NCI-H345 treated with DMSO at 0.1 percent for 48 hours (cell line): ENCODE measurements around the gene EREG.

ENCODE experiments used
- DNase-seq: peaks from one replicate; lab custom pipeline; 2025; ENCODE audit not compliant: unreplicated experiment; lab: John Stamatoyannopoulos, UW

EREG gene

DNA sequence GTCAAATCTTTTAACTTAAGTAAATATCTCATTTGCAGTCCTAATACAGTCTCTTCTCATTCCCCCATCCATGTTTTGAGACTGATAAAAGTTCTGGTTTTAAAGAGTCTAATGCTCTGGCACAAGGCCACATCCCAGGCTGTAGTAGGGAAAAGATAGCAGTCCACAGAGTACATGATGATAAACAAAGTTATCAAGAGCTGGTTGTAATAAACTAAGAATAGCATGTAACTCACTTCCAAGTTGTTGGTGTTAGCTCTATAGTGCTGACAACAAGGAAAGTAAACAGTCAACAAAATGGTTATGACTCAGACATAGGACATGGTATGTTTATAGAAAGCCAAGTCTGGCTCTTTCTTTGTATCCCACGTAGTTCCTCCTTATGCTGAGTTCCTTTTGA is 58.2 kb downstream of the EREG start:
- no peak for DNase-seq

DNA sequence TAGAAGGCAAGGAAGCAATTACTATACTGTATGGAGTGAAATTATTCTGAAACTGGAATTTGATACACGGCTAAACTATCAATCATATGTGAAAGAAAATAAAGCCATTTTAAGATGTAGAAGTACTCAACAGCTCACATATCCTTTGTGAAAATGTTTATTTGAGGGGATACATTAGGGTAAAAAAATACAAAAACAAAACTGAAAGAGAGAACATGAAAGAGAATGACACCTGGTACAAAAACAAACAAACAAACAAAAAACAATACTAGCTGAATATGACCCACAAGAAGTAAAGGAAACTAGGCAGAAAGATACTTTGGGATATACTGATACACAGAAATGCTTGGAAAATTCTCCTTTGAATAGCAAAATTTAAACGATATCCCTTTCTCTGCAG is 59.2 kb downstream of the EREG start:
- DNase-seq: no peak

DNA sequence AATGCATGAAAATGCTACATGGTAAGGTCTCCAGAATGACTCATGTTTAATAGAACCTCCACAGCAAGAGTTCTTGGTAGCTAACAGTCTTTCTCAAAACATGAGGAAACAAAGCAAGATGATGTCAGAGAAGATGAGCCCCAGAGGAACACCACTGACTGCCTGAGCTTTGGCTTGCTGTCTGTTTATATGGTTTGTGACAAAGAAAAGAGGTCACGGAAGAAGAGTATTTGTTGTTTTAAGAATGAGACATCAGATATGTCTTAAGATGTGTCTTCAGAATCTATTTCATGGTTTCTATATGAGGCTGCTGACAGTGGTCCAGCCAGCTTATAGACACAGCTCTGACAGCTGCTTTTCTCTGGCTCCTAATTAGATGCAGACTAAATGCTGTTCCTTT is 61.2 kb downstream of the EREG start:
- DNase-seq: no peak

DNA sequence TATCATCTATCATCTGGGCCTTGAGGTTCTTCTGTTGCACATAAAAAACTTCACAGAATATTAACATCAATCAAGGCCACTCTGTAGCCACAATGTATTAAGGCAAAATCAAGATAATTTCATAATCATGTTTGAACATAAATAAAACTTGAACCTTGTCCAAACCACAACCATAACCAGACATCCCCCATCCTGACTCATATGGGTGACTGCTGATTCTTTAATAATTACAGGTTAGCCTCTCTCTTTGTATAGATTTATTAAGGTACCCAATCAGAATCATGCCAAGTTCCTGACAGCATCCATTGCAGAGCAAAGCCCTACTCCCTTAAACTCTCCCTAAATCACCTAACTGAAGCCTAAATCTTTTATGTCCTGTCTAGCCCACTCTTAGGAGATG is 63.3 kb downstream of the EREG start:
- DNase-seq: no peak

DNA sequence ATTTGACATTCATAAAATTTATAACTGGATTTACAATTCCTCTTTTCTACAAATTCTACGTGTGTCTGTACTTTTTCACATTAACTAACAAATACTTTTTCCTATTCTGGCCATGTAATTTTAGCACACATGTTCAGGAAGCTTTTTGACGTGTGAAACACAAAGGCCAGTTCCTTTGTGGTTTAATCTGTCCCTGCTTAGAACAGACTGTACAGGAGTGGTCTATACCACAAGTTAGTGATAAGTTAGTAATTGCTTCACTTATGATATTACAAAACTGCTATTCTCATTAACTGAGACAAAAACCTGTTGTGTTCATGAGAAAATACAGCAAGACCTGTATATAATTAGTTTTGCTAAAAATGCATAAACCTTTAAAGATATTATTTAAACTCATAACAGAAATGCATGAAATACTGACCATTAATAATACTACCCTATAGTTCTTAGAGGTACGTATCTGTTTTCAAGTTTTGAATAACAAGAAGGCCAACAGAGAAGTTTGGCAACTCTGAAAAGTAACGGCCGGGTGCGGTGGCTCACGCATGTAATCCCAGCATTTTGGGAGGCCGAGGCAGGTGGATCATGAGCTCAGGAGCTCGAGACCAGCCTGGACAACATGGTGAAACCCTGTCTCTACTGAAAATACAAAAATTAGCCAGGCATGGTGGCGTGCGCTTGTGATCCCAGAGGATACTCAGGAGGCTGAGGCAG is 66.3 kb downstream of the EREG start:
- no peak for DNase-seq

DNA sequence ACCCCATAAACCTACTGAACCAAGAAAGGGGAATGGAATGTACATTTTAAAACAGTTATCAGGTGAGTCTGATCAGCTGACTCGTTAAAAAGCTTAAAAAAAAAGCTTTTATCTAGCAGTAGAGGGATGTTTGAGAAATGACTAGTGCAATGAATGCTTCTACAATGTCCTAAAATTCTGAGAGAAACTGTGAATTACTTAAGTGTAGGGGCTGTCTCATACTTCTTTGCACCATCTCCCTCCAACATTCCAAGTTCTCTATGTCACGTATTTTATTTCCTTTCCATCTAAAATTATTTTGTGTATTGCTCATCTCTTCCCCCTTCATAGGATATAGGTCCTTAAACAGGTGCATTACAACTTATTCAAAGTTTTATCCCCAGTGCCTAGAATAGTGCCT is 68.1 kb downstream of the EREG start:
- DNase-seq: no peak

DNA sequence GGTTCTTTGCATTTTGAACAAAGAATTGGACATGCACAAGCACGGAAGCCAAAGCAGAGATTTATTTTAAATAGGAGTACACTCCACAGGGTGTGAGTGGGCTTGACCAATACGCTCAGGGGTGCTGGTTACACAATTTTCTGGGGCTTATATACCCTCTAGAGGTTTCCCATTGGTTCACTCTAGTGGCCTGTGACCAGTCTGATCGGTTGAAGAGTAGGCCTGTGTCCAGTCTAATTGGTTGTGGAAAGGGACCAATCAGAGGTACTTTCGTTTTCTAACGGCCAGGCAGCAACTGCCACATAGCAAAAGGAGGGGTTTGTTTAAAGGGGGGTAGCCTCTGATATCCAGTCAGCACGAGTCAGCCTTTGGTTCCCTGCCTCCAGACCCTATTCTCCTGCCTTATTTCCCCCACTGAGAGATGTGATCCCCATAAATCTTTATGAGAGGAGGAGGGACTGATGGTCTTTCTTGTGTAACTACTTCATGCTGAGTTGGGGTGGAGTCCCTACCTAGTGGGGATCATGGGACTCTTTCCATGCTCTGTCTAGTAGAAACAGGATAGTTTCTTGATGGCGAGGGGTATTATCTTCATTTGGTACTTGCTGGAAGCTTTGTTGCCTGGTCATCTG is 68.7 kb downstream of the EREG start:
- DNase-seq: no peak

DNA sequence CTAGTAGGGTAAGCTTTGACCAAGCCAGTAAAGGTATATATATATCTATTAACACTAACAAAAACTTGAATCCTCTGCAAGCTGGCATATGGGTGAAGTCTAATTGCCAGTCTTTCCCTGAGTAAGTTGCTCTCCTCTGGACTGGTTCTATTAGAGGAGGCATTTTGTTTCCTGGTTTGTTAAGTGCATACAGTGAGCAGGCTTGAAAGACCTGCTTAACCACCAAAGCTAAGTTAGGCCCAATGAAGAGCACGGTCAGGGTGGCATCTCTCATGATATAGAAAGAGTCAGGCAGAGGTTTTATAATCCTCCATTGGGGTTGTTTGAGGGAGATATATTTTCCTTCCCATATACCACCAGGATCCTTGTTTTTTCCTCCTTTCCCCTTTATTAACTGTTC is 70.4 kb downstream of the EREG start:
- no peak for DNase-seq

DNA sequence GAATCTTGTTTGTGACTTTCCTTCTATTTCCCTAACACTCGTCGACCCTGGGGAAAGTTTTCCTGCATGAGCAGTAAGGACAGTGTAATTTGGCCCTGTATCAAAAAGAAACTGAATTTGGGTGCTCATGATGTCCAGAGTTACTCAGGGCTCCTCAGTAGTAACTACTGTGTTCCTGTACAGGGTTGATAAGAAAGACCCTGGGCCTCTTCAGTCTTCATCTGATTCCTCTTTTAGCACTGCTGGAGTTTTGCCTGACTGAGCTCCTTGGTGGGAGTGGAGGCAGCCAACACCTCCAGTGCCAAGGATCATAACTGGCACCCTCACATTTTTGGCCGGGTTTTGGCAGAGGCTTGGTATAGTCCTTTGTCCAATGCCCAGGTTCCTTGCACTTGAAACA is 72.9 kb downstream of the EREG start:
- DNase-seq: no peak
